ENCODE data around the gene ADGRB2. TPM values are rescaled to one million over a fixed set of nuclear protein-coding genes. Genes with fewer than 3 reads are reported as not detected.

The ADGRB2 gene, protein sequence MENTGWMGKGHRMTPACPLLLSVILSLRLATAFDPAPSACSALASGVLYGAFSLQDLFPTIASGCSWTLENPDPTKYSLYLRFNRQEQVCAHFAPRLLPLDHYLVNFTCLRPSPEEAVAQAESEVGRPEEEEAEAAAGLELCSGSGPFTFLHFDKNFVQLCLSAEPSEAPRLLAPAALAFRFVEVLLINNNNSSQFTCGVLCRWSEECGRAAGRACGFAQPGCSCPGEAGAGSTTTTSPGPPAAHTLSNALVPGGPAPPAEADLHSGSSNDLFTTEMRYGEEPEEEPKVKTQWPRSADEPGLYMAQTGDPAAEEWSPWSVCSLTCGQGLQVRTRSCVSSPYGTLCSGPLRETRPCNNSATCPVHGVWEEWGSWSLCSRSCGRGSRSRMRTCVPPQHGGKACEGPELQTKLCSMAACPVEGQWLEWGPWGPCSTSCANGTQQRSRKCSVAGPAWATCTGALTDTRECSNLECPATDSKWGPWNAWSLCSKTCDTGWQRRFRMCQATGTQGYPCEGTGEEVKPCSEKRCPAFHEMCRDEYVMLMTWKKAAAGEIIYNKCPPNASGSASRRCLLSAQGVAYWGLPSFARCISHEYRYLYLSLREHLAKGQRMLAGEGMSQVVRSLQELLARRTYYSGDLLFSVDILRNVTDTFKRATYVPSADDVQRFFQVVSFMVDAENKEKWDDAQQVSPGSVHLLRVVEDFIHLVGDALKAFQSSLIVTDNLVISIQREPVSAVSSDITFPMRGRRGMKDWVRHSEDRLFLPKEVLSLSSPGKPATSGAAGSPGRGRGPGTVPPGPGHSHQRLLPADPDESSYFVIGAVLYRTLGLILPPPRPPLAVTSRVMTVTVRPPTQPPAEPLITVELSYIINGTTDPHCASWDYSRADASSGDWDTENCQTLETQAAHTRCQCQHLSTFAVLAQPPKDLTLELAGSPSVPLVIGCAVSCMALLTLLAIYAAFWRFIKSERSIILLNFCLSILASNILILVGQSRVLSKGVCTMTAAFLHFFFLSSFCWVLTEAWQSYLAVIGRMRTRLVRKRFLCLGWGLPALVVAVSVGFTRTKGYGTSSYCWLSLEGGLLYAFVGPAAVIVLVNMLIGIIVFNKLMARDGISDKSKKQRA (N-terminal part only)
- total RNA-seq, result 1 to 10 TPM in 5 of 6 donors, under 1 TPM in 1; 0.34 to 1.9 (median 1.1) TPM

- peaks cover 29 to 44% (median 32%) of the 10 kb centered on the region in 4 donors for H3K4me1 ChIP-seq
- H3K27me3 ChIP-seq, result peaks cover 0 to 38% (median 25%) of the 10 kb centered on the region in 4 donors
- H3K36me3 ChIP-seq, result no peaks in the 10 kb centered on the region
- H3K4me3 ChIP-seq, result peak within 1 kb of the TSS; percentile 14 to 54 (median 44)
- H3K9me3 ChIP-seq, result no peaks in the 10 kb centered on the region
- no peak within 1 kb of the TSS for H3K27ac ChIP-seq
- peak in 1 of 2 donors; percentile 86 for DNase-seq
- peak in 1 of 2 donors; percentile 3 for ATAC-seq (ENCODE audit: low FRiP score in 2 of 2)
- WGBS, 2 donors, result 9 to 23% methylated on average over 6 to 21 of the region's 59 CpGs
- TF ChIP-seq POLR2A (IDR thresholded peaks at IDR 0.05) (no peak), POLR2AphosphoS5 (IDR thresholded peaks at IDR 0.05) (no peak)
- TF ChIP-seq, protein P1, sequence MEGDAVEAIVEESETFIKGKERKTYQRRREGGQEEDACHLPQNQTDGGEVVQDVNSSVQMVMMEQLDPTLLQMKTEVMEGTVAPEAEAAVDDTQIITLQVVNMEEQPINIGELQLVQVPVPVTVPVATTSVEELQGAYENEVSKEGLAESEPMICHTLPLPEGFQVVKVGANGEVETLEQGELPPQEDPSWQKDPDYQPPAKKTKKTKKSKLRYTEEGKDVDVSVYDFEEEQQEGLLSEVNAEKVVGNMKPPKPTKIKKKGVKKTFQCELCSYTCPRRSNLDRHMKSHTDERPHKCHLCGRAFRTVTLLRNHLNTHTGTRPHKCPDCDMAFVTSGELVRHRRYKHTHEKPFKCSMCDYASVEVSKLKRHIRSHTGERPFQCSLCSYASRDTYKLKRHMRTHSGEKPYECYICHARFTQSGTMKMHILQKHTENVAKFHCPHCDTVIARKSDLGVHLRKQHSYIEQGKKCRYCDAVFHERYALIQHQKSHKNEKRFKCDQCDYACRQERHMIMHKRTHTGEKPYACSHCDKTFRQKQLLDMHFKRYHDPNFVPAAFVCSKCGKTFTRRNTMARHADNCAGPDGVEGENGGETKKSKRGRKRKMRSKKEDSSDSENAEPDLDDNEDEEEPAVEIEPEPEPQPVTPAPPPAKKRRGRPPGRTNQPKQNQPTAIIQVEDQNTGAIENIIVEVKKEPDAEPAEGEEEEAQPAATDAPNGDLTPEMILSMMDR (IDR thresholded peaks at IDR 0.05), result peak in 1 of 6 experiments; percentile 3
Measured at GRCh38 chr1:31764312-31765040, at the start of gene ADGRB2. ADGRB2 (minus strand) TSS chr1:31764340; CDS start chr1:31757221, 7,119 bp downstream.

- no peak for ATAC-seq (ENCODE audit: low FRiP score in 2 of 2)
- DNase-seq, result no peak
- H3K27me3 ChIP-seq, result no peaks in the 10 kb centered on the region
- WGBS, 2 donors, result 72 to 74% methylated on average over 9 of the region's 9 CpGs
- no peaks in the 10 kb centered on the region for H3K36me3 ChIP-seq
- H3K4me1 ChIP-seq, result peaks cover 0 to 5% (median 0%) of the 10 kb centered on the region in 4 donors
- no peak overlapping the region for H3K27ac ChIP-seq
- TF ChIP-seq, protein P1 (IDR thresholded peaks at IDR 0.05), result no peak
- TF ChIP-seq EP300 (IDR thresholded peaks at IDR 0.05) (no peak), POLR2A (IDR thresholded peaks at IDR 0.05) (no peak), POLR2AphosphoS5 (IDR thresholded peaks at IDR 0.05) (no peak)
- no peaks in the 10 kb centered on the region for H3K9me3 ChIP-seq
- H3K4me3 ChIP-seq, result no peak overlapping the region
Measured at GRCh38 chr1:31812158-31812829, 48.2 kb upstream of the ADGRB2 start.

DNA sequence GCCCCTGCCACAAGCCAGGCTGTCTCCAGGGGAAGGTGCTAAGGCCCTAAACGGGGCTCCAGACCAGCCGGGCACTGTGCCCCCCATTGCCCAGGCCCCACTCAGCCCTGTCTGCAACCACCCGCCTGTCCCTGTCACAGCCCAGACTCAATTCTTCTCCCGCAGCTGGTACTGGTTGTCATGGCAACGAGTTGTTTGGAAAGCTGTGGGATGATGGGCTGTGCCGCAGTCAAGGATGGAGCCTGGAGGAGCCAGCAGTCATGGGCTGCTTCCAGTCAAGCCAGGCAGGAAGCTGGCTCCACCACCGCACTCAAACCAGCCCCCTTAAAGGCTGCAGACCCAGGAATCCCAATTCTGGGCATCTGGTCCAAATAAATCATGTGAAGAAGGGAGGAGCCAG lies 47.5 kb upstream of the ADGRB2 start:
- Histone ChIP-seq H3K27ac (no peak overlapping the region), H3K4me3 (no peak overlapping the region), H3K36me3 (no peaks in the 10 kb centered on the region), H3K9me3 (no peaks in the 10 kb centered on the region), H3K27me3 (no peaks in the 10 kb centered on the region), H3K4me1 (peaks cover 0 to 5% (median 0%) of the 10 kb centered on the region in 4 donors)
- WGBS, 2 donors, result 43 to 66% methylated on average over 2 to 7 of the region's 7 CpGs
- DNase-seq (peak in 1 of 2 donors; percentile 28), ATAC-seq (ENCODE audit: low FRiP score in 2 of 2) (no peak)
- TF ChIP-seq EP300 (IDR thresholded peaks at IDR 0.05), result no peak
- TF ChIP-seq POLR2AphosphoS5 (IDR thresholded peaks at IDR 0.05), result no peak
- TF ChIP-seq, protein P1 (IDR thresholded peaks at IDR 0.05), result no peak
- TF ChIP-seq POLR2A (IDR thresholded peaks at IDR 0.05), result no peak

GRCh38 chr1:31809698-31810097 lies 45.6 kb upstream of the ADGRB2 start:
- no peak for TF ChIP-seq POLR2AphosphoS5 (IDR thresholded peaks at IDR 0.05)
- no peak for TF ChIP-seq POLR2A (IDR thresholded peaks at IDR 0.05)
- TF ChIP-seq EP300 (IDR thresholded peaks at IDR 0.05), result no peak
- TF ChIP-seq, protein P1 (IDR thresholded peaks at IDR 0.05), result no peak
- ATAC-seq (ENCODE audit: low FRiP score in 2 of 2) (no peak), DNase-seq (no peak)
- H3K4me1 ChIP-seq, result no peaks in the 10 kb centered on the region
- whole genome bisulfite sequencing, 2 donors, result 72 to 73% methylated on average over 4 of the region's 4 CpGs
- no peak overlapping the region for H3K27ac ChIP-seq
- H3K27me3 ChIP-seq, result no peaks in the 10 kb centered on the region
- no peaks in the 10 kb centered on the region for H3K9me3 ChIP-seq
- H3K4me3 ChIP-seq, result no peak overlapping the region
- no peaks in the 10 kb centered on the region for H3K36me3 ChIP-seq

All from upper lobe of left lung (tissue), 6 donors.